CD4-positive, alpha-beta T cell (primary cell): ENCODE data around the gene COL4A2. TPM values are rescaled to one million over a fixed set of nuclear protein-coding genes. Genes with fewer than 3 reads are reported as not detected.

Source experiments
- ATAC-seq: fragments of 200-7000 bp; cut with Tn5 transposase; one replicate; pipeline ENCODE4 v1.10.0; 2022; ENCODE audit warnings: mild to moderate bottlenecking; ENCODE audit not compliant: poor library complexity
- CTCF ChIA-PET: fragments of 350-600 bp; sonication (Branson Sonifier 250); formaldehyde crosslinking; loops from one replicate; lab custom pipeline; 2021; ENCODE audit warnings: antibody characterized with exemption, inconsistent platforms; lab: Charles Lee
- POLR2A ChIA-PET: fragments of 350-600 bp; sonication (Branson Sonifier 250); formaldehyde crosslinking; loops from one replicate; lab custom pipeline; 2021; ENCODE audit warnings: antibody characterized with exemption, inconsistent platforms; lab: Charles Lee
- DNase-seq, 14 experiments: peaks; one replicate each; pipeline ENCODE4 v3.0.0-alpha.2; 2013 to 2020; ENCODE audit warnings: mixed read lengths in 2 of 14
- H3K27ac ChIP-seq, 2 donors: one replicate each; pipeline versions ENCODE4 v1.5.1 to v1.7.0; 2013; ENCODE audit warnings: low read length in 2 of 2, low read depth in 1 of 2, mild to moderate bottlenecking in 1 of 2
- H3K27me3 ChIP-seq, 2 experiments: 1 replicate in 1 of 2; 2 replicates in 1 of 2; pipeline versions ENCODE4 v1.6.1 to v1.7.0; 2013; ENCODE audit warnings: low read length in 2 of 2, control low read depth in 1 of 2, mild to moderate bottlenecking in 1 of 2, moderate library complexity in 1 of 2; ENCODE audit not compliant: insufficient read depth in 2 of 2, control insufficient read depth in 1 of 2
- H3K36me3 ChIP-seq: one replicate; pipeline ENCODE4 v1.6.1; 2013; ENCODE audit warnings: low read length, control low read depth; ENCODE audit not compliant: insufficient read depth
- H3K4me1 ChIP-seq: one replicate; pipeline ENCODE4 v1.6.1; 2013; ENCODE audit warnings: low read length, control low read depth; ENCODE audit not compliant: insufficient read depth
- H3K4me3 ChIP-seq: one replicate; pipeline ENCODE4 v1.5.1; 2013; ENCODE audit warnings: mild to moderate bottlenecking, low read length, moderate library complexity
- H3K9me3 ChIP-seq, 2 experiments: 1 replicate in 1 of 2; 2 replicates in 1 of 2; pipeline versions ENCODE4 v1.6.1 to v1.7.0; 2013; ENCODE audit warnings: low read length in 2 of 2, mild to moderate bottlenecking in 2 of 2, control low read depth in 1 of 2, moderate library complexity in 1 of 2; ENCODE audit not compliant: control insufficient read depth in 1 of 2, insufficient read depth in 1 of 2
- H3K27ac Mint-ChIP-seq: one replicate; pipeline ENCODE4 v1.8.0; 2020; ENCODE audit warnings: mixed read lengths
- H3K27me3 Mint-ChIP-seq: one replicate; pipeline ENCODE4 v1.8.0; 2021; ENCODE audit warnings: mixed read lengths
- H3K36me3 Mint-ChIP-seq: one replicate; pipeline ENCODE4 v1.8.0; 2021; ENCODE audit warnings: low read depth, mixed read lengths
- H3K4me1 Mint-ChIP-seq: one replicate; pipeline ENCODE4 v1.8.0; 2021; ENCODE audit warnings: low read depth, mixed read lengths
- H3K4me3 Mint-ChIP-seq: one replicate; pipeline ENCODE4 v1.8.0; 2020; ENCODE audit warnings: mild to moderate bottlenecking, mixed read lengths
- H3K9me3 Mint-ChIP-seq: one replicate; pipeline ENCODE4 v1.8.0; 2020; ENCODE audit warnings: mixed read lengths
- CTCF ChIP-seq: fragments of 200-600 bp; IDR thresholded peaks from one replicate; pipeline ENCODE4 v1.8.0; 2022; ENCODE audit warnings: antibody characterized with exemption, mild to moderate bottlenecking
- intact Hi-C, 2 experiments: fragments of 100-400 bp; cut with DNase I in 1 of 2; cut with micrococcal nuclease in 1 of 2; formaldehyde crosslinking; loops; one replicate each; pipeline versions ENCODE4 v1.15.1 to v1.9.0; 2023 to 2025; cut with DNase I, micrococcal nuclease
- total RNA-seq, 174 experiments: library from RNA in 2 of 174; stranded (reverse) in 2 of 174; gene quantifications; one replicate each; pipeline ENCODE4 v1.2.3 and lab custom pipeline; 2021 to 2026

COL4A2 gene
- total RNA-seq, 2 experiments from 2014 or later = not detected

GRCh38 chr13:110407531-110407930 is 100.4 kb downstream of the COL4A2 start:
- Mint-ChIP-seq H3K27me3 (peaks cover 92% of the 10 kb centered on the region), H3K36me3 (no peaks in the 10 kb centered on the region), H3K4me3 (no peak overlapping the region), H3K9me3 (no peaks in the 10 kb centered on the region), H3K4me1 (no peaks in the 10 kb centered on the region), H3K27ac (no peak overlapping the region)
- Histone ChIP-seq H3K9me3 (peaks cover 0 to 4% of the 10 kb centered on the region in 2 experiments), H3K4me1 (peaks cover 5% of the 10 kb centered on the region), H3K4me3 (no peak overlapping the region), H3K36me3 (no peaks in the 10 kb centered on the region), H3K27me3 (peaks cover 29 to 36% of the 10 kb centered on the region in 2 experiments), H3K27ac (no peak overlapping the region)
- intact Hi-C loops = no loop called here
- no peak for DNase-seq
- CTCF ChIA-PET = no interaction called here
- ATAC-seq = no peak
- no peak for TF ChIP-seq CTCF
- POLR2A ChIA-PET = no interaction called here

- no peak for TF ChIP-seq CTCF
- peaks cover 5% of the 10 kb centered on the region for H3K4me1 ChIP-seq
- Mint-ChIP-seq H3K9me3 (no peaks in the 10 kb centered on the region), H3K27me3 (peaks cover 92% of the 10 kb centered on the region), H3K36me3 (no peaks in the 10 kb centered on the region), H3K27ac (no peak overlapping the region), H3K4me1 (no peaks in the 10 kb centered on the region), H3K4me3 (no peak overlapping the region)
- ChIA-PET CTCF (no interaction called here), POLR2A (no interaction called here)
- H3K27ac ChIP-seq = no peak overlapping the region
- H3K36me3 ChIP-seq = no peaks in the 10 kb centered on the region
- H3K27me3 ChIP-seq = peaks cover 29 to 42% of the 10 kb centered on the region in 2 experiments
- intact Hi-C loops = no loop called here
- no peaks in the 10 kb centered on the region for H3K9me3 ChIP-seq
- no peak overlapping the region for H3K4me3 ChIP-seq
- ATAC-seq (no peak), DNase-seq (no peak)
Observed at GRCh38 chr13:110408286-110408685, 101.2 kb downstream of the COL4A2 start.

GRCh38 chr13:110409581-110409992 is 102.5 kb downstream of the COL4A2 start:
- Mint-ChIP-seq H3K9me3 (no peaks in the 10 kb centered on the region), H3K4me3 (no peak overlapping the region), H3K27ac (no peak overlapping the region), H3K36me3 (no peaks in the 10 kb centered on the region), H3K27me3 (peaks cover 85% of the 10 kb centered on the region), H3K4me1 (no peaks in the 10 kb centered on the region)
- no peak for ATAC-seq
- Histone ChIP-seq H3K27me3 (peaks cover 30 to 35% of the 10 kb centered on the region in 2 experiments), H3K4me3 (no peak overlapping the region), H3K36me3 (no peaks in the 10 kb centered on the region), H3K27ac (no peak overlapping the region), H3K4me1 (peaks cover 5% of the 10 kb centered on the region), H3K9me3 (no peaks in the 10 kb centered on the region)
- ChIA-PET CTCF (no interaction called here), POLR2A (no interaction called here)
- intact Hi-C loops = no loop called here
- no peak for DNase-seq
- TF ChIP-seq CTCF = no peak
